Medulla oblongata (tissue), 1 donor: Measurements from ENCODE around the gene NHERF2.

ENCODE experiments used
- DNase-seq: peaks from one replicate; pipeline ENCODE4 v3.0.0-alpha.2; 2015; ENCODE audit errors: extremely low spot score

The NHERF2 gene

DNA sequence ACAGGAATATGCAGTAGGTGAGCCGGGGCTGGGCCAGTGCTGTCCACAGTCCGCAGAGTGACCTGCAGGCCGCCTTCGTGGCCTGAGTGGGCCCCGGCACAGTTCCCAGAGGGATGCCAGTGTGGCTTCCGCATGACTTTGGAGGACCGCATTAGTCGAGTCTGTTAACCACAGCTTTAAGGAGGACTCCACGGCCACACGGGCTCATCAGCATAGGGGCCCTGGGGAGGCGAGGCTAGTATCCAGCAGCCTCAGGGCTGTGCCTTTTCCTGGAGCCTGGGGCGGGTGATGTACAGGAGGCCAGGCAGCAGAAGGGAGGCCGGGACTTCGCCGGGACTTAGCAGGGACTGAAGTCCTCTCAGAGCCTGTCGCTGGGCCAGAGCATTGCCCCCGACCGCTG is 34.3 kb downstream of the NHERF2 start:
- DNase-seq: no peak

DNA sequence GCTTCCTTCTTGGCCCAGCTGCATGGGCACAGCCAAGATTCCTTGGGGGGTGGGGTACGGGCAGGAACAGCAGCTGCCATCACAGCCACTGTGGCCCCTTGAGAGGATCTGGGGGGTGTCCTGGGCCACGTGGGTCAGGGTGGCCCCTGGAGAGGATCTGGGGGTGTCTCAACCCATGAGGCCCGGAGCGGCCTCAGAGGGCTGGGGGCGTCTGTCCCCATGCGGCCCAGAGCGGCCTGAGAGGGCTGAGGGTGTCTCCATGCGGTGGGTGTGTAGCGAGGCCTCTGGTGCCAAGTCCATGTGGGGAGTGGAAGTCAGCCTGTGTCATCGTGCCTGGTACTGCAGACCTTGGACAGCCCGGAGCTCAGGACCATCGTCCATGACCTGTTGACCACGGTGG is 34.8 kb downstream of the NHERF2 start:
- no peak for DNase-seq

DNA sequence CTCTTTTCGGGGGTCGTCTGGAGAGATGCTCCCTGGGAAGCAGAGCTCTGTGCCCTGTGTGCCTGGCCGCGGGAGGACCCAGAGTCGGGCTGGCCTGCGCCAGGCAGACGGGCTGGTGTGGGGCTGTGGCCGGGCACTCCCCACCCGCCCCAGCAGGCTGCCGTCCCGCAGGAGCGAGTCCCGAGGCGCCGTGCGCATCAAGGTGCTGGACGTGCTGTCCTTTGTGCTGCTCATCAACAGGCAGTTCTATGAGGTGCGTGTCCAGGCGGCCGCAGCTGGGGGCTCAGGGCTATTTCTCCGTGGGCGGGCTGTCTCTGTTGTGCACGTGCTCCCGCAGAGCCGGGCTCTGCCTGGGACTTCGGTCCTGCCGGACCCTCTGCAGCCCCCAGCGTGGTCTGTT is 36.1 kb downstream of the NHERF2 start:
- no peak for DNase-seq

DNA sequence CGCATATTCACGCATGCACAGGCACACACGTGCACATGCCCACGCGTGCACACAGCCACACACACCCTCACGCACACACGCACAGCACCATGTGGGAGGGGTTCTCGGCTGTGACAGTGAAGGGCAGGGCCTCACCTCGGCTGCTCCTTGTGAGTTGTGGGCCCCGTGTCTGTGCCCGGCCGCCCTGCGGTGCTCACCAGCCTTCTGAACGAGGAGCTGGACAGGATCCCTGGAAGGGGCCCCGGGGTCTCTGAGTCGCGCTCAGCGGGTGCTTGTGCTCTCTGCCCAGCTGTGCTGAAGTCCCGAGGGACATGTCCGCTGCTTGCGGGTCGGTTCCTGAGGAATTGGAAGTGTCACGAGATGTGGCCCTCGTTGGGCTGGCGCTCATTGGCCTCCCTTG is 37.2 kb downstream of the NHERF2 start:
- DNase-seq: no peak

DNA sequence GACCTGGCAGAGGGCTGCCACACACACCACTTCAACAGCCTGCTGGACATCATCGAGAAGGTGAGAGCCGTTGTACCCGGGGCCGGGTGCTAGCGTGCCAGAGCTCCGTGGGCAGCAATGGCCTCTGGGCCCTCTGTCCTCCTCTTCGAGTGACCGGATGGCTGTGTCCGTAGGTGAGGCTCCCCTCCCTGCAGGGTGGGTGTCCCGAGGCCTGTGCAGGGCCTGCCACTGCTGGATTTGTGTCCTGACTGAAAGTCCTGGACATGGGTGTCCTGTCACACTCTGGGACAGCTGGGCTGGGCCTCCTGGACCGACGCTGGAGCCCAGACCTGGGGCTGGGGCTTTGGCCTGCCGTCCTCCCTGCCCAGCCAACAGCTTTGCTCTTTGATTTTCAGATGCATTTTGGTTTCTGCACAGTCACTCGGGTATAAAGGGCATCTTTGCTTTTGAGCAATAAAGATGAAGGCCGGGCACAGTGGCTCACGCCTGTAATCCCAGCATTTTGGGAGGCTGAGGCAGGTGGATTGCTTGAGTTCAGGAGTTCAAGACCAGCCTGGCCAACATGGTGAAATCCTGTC is 37.8 kb downstream of the NHERF2 start:
- no peak for DNase-seq

DNA sequence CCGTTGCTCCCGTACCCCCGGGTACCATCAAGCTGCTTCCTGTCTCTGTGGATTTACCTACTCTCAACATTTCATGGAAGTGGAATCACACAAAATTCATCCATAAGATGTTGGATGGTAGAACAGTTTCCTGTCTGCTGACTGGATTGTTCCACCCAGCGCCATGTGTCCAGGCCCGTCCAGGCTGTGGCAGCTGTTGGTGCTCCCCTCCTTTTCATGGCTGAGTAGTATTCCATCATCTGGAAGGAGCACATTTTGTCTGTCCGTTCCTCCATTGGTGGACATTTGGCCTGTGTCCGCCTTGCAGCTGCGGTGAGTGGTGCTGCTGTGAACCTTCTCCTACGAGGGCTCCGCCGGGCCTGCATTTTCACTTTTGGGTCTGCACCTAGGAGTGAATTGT is 39.4 kb downstream of the NHERF2 start:
- DNase-seq: no peak

DNA sequence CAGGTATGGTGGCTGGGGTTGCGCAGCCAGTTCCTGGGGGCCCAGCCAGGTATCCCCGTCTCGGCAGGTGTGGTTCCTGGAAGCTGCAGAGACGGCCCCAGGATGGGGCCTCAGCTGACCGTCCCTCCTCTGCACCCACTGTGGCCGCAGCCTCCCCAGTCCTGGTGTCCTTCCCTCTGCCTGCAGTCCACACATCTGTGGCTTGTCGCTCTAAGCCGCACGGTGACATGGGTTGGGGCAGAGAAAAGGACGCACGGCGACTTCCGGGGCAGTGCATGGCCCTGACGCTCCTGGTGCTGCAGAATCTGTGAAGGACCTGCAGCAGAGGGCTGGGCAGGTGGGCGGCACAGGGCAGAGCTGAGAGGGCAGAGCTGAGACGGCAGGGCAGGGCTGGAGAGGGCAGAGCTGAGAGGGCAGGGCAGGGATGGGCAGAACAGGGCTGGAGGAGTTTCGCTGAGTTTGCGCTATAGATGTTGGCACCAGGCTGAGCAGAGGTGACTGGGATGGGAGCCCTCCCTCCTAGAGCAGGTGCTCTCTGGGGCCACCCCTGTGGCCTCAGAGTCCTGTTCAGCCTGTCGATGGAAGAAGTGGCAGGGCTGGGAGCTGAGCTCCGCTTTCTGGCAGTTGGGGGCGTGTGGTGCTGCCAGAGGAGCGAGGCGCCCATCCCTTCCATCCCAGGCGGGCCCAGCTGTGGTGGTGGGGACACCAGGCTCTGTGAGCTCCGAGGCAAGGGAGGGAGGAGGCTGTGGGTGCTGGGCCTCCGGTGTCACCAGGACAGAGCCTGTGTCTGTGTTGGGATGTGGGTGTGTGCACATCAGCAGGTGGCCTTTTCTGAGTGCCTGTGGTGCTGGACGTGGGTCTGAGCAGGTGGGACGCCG is 44.1 kb downstream of the NHERF2 start:
- DNase-seq: no peak

DNA sequence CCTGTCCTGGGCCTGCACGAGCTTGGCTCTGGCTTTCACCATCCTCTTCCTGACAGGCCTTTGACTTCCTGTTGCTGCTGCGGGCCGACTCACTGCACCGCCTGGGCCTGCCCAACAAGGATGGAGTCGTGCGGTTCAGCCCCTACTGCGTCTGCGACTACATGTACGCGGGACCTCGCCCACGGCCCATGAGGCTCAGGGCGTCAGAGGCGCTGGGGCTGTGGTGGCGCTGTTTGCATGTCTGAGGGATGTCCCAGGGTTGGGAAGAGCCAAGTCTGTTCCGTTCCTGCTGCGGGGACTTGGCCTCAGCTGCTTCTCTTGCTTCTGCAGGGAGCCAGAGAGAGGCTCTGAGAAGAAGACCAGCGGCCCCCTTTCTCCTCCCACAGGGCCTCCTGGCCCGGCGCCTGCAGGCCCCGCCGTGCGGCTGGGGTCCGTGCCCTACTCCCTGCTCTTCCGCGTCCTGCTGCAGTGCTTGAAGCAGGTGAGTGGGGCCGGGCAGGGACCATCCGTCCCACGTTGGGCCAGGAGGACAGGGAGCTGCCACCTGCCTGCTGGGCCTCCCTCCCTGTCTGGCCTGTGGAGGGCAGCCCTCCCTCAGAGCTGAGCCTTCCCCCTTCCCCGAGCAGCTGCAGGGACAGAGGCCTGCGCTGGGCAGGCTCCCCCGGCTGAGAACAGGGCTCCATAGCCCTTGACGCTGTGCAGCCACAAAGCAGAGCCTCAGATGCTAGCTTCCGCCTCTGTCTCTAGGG is 44.9 kb downstream of the NHERF2 start:
- no peak for DNase-seq

DNA sequence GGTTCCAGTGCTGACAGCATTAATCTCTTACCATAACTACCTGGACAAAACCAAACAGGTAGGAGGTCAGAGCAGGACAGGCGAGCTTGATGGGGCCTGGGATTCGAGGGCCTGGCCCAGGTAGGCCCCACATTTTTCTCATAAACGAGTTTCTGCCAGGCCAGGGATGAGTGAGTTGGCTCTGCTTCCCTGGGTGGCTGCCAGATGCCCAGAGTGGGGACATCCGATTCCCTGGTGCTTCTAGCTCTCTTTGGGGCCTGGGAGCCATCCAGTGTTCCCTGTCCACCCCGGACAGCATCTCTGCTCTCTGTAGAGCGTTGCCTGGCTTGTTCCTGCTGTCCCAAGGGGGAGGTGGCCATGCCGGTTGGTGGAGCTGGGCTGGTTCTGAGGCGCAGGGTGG is 46.2 kb downstream of the NHERF2 start:
- no peak for DNase-seq

DNA sequence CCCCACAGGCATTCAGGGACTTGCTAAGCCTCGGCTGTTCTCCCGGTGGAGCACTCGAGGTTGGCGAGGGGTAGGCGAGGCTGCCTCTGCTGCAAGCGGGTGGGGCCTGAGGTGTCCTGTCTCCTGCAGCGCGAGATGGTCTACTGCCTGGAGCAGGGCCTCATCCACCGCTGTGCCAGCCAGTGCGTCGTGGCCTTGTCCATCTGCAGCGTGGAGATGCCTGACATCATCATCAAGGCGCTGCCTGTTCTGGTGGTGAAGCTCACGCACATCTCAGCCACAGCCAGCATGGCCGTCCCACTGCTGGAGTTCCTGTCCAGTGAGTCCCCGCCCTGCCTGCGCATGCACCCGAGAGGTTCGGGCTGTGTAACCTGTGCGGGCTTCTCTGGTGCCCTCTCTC is 47.4 kb downstream of the NHERF2 start:
- no peak for DNase-seq

DNA sequence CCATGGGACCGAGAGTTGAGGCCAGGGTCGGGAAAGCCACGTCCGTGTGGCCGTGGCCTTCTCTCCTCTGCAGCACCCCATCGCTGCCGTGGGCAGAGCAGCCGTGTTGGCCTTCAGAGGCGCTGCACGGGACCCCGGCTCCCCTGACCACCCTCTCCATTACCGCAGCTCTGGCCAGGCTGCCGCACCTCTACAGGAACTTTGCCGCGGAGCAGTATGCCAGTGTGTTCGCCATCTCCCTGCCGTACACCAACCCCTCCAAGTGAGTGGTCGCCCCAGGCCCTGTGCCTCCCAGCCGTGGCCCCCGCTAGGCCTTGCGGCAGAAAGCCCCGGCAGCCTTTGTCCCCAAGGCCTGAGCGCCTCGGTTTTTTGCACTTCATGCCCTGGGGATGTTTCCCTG is 48.9 kb downstream of the NHERF2 start:
- no peak for DNase-seq

DNA sequence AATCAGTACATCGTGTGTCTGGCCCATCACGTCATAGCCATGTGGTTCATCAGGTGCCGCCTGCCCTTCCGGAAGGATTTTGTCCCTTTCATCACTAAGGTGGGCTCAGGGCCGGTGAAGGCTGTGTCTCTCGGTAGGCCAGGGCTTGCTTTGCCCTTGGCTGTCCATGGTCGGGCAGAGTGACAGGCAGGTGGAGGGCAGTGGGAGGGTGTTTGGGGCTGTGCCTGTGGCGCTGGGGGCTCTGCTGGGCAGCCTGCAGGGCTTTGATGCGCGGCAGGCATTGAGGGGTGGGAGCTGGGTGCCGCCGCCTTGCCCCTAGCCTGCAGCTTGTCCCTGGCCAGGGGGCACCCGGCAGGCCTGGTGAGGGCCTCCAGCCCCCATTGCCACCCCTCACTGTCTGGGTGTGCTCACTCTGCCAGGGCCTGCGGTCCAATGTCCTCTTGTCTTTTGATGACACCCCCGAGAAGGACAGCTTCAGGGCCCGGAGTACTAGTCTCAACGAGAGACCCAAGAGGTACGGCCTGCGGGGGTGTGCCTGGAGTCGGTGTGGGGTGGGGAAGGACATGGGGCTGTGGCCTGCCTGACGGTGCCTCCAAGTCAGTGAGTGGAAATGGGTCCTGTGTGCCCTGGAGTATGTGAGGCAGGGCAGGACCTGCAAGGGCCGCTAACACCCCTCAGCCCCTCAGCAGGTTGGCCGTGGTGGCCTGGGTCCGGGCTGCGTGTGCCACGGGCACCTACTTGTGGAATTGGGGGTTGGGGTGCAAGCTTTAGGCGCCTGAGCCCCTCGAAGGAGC is 49.6 kb downstream of the NHERF2 start:
- DNase-seq: no peak

DNA sequence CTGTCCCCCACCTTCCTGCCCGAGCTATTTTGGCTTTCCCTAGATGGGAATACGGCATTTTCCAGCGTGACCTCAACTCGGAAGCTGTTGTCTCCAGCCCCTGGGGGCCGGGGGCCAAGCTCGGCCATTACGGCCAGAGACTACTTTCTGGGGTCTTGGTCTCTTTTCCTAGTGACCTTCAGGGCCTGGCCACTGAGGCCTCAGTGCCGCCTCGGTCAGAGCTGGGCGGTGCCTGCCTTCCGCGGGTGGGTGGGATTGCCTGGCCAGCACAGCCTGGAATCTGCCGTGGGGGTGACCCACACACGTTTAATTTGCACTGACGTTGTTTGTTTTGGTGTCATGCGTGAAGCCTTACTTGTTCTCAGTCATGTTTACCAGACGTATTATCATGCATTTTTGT is 50.3 kb downstream of the NHERF2 start:
- DNase-seq: no peak

DNA sequence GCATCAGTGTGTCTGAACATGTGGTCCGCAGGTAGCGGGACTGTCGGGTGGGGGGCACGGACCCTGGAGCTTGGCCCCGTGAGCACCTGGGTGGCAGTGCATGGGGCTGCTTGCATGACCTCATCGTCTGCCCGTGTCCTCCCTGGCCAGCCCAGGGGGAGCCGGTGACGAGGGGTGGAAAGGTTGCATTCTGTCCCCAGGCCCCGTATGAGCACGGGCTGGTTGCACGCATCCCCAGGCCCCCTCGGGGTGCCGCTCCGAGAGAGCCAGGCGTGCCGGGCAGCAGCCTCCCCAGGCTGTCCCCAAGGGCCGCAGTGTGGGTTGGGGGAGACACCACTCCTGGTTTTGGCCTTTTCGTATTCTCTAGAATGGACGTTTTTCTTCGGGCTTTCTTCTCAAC is 51.0 kb downstream of the NHERF2 start:
- DNase-seq: no peak

DNA sequence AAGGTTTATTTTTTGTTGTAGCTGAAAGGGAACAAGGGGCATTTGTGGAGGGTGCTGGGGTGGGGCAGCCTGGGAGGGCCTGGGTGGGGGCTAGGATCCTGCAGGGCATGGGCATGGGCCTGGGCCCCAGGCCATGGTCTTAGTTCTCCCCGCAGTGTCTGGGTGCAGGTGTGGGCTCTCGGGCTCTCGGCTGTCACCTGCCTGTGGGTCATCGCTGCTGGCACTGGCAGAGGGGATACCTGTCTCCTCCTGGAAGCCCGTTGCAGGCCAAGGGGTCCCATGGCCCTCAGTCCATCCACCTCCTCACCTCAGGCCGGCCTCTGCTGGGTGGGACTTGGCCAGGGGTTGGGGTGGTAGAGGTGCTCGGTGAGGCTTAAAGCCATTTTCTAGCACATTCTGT is 51.4 kb downstream of the NHERF2 start:
- DNase-seq: no peak

DNA sequence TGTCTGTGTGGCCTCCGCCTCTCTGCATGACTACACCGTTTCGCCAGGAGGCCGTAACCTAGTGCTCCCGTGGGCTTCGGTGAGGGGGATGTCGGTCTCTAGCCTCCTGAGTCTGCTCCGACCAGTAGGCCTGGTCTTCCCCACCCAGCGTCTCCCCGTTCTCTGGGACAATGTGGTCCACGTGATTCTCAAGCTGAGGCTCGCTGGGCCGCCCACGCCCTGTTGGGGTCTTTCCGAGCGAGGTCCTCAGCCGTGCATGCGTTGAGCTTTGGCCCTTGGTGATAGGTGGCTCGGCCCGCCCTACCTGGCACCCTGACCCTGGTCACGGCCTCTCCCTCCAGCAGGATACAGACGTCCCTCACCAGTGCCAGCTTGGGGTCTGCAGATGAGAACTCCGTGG is 52.0 kb downstream of the NHERF2 start:
- no peak for DNase-seq

DNA sequence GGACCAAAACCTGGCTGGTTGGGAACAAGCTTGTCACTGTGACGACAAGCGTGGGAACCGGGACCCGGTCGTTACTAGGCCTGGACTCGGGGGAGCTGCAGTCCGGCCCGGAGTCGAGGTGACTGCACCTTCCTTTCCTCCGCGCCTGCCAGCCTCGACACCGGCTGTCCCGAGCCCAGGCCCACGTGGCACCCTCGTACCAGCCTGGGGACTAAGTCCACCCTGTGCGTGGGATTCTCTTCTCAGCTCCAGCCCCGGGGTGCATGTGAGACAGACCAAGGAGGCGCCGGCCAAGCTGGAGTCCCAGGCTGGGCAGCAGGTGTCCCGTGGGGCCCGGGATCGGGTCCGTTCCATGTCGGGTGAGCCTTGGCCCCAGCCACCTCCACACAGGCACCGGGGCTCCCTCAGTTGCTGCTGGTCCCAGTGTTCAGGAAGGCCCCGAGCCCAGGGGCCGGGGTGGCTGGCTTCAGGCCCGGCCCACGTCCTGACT is 52.7 kb downstream of the NHERF2 start:
- no peak for DNase-seq

DNA sequence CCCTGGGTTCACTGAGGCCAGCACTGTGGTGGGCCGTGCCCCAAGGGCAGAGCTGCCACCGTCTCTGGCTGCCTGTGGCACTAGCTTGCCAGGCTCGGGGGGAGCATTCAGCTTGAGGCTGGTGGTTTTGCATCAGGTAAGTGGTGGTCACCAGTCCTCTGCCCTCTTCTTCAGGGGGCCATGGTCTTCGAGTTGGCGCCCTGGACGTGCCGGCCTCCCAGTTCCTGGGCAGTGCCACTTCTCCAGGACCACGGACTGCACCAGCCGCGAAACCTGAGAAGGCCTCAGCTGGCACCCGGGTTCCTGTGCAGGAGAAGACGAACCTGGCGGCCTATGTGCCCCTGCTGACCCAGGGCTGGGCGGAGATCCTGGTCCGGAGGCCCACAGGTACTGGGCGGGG is 53.3 kb downstream of the NHERF2 start:
- no peak for DNase-seq

DNA sequence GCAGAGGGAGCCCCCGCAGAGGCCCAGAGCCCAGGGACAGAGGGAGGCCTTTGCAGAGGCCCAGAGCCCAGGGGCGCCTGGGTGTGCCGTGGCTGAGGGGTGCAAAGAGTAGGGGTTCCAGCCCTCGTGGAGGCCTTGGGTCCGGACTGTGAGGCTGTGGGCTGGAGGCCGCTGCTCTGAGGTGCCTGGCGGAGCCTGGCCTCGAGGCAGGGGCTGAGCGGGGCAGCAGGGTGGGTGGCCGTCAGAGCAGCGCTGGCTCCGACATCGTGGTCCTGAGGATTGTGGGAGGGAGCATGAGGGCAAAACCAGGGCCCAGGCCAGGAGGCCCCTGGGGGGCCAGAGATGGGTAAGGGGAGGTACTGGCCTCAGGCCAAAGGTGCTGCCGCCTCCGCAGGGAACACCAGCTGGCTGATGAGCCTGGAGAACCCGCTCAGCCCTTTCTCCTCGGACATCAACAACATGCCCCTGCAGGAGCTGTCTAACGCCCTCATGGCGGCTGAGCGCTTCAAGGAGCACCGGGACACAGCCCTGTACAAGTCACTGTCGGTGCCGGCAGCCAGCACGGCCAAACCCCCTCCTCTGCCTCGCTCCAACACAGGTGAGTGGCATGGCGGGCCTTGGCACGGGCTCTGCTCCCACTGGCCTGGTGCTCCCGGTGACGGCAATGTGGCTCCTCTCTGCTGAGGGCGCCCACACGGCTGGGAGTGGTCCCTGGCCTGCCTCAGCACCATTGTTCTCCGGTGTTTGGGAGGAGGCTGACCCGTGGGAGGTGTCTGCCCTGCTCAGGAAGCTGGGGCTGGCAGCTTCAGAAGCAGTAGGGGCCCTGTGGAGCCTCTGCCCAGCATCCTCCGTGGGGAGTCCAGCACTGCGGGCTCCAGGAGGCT is 54.7 kb downstream of the NHERF2 start:
- no peak for DNase-seq

DNA sequence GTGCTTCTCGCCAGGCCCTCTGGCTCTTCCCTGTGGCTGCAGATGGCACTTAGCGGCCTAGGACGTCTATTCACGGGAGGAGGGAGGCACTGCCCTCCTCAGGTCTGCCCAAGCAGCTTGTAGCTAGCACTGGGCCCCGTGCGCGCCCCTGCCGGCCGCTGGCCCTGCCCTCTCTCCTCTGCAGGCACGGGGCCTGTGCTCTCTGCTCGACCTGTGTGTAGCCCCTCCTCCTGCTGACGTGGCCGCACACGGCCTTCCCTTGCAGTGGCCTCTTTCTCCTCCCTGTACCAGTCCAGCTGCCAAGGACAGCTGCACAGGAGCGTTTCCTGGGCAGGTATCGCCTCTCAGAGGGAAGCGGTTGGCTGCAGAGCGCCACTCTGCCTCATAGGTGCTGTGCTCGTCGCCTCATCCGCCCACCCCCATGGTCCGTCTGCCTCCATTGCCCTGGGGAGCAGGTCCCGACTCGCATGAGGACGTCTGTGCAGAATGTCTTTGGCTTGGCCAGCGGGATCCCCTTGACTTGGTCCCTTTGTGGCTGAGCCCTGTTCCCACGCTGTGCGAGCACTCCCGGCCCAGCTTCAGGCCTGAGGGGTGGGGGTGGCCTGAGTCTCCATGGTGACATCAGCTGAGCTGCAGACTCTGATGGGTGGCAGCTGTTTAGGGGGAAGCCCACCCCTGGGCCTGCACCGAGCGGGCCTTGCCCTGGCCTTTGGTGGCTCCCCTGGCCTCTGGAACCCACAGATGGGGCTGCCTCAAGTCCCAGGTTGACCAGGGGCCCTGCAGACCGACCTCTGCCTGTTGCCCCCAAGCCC is 55.7 kb downstream of the NHERF2 start:
- no peak for DNase-seq
